Fibroblast of lung (primary cell): Measurements from ENCODE around the gene BZW2. TPM values are rescaled to one million over a fixed set of nuclear protein-coding genes. Genes with fewer than 3 reads are reported as not detected.

Experiments
- DNase-seq, 2 donors: peaks; one replicate each; pipeline versions ENCODE4 v3.0.0 to v3.0.0-alpha.2; 2010; ENCODE audit warnings: low read depth in 2 of 2
- H2AFZ ChIP-seq: 2 replicates; pipeline ENCODE4 v1.5.1; 2012; ENCODE audit warnings: low read length, control low read depth, inconsistent platforms
- H3K27ac ChIP-seq: 2 replicates; pipeline ENCODE4 v1.5.1; 2011; ENCODE audit warnings: low read length, control low read depth; ENCODE audit not compliant: insufficient read depth
- H3K27me3 ChIP-seq: 2 replicates; pipeline ENCODE4 v1.5.1; 2011; ENCODE audit warnings: mild to moderate bottlenecking, low read length; ENCODE audit not compliant: control insufficient read depth, insufficient read depth
- H3K36me3 ChIP-seq: 2 replicates; pipeline ENCODE4 v1.5.1; 2011; ENCODE audit warnings: low read length; ENCODE audit not compliant: control insufficient read depth, insufficient read depth
- H3K4me1 ChIP-seq: 2 replicates; pipeline ENCODE4 v1.5.1; 2011; ENCODE audit warnings: low read length; ENCODE audit not compliant: control insufficient read depth, insufficient read depth; ENCODE audit errors: extremely low read depth
- H3K4me2 ChIP-seq: 2 replicates; pipeline ENCODE4 v1.5.1; 2011; ENCODE audit warnings: low read length, control low read depth; ENCODE audit not compliant: insufficient read depth; ENCODE audit errors: extremely low read depth
- H3K4me3 ChIP-seq, 4 experiments: fragments of 200-600 bp in 1 of 4; sonication (generic) in 1 of 4; replicated peaks in 1 of 4; 2 replicates each; pipeline ENCODE4 v1.5.1; 2011 to 2016; ENCODE audit warnings: low read length in 4 of 4, low read depth in 3 of 4, mild to moderate bottlenecking in 3 of 4, control low read depth in 2 of 4, inconsistent platforms in 1 of 4, mixed read lengths in 1 of 4; ENCODE audit not compliant: insufficient read depth in 1 of 4; ENCODE audit errors: control extremely low read depth in 1 of 4
- H3K79me2 ChIP-seq: 2 replicates; pipeline ENCODE4 v1.5.1; 2012; ENCODE audit warnings: mild to moderate bottlenecking, low read length, inconsistent platforms; ENCODE audit not compliant: control insufficient read depth, insufficient read depth
- H3K9ac ChIP-seq: 2 replicates; pipeline ENCODE4 v1.5.1; 2011; ENCODE audit warnings: mild to moderate bottlenecking, low read length, control low read depth; ENCODE audit not compliant: insufficient read depth
- H3K9me3 ChIP-seq: 2 replicates; pipeline ENCODE4 v1.5.1; 2012; ENCODE audit warnings: low read depth, low read length; ENCODE audit not compliant: control insufficient read depth, insufficient read depth
- H4K20me1 ChIP-seq: 2 replicates; pipeline ENCODE4 v1.5.1; 2011; ENCODE audit warnings: low read length; ENCODE audit not compliant: control insufficient read depth, insufficient read depth; ENCODE audit errors: extremely low read depth
- EZH2 ChIP-seq: IDR thresholded peaks from 2 replicates; pipeline ENCODE4 v1.5.1; 2012; ENCODE audit warnings: low read length, control low read depth, mild to moderate bottlenecking; ENCODE audit errors: missing control alignments
- polyA minus RNA-seq: library from RNA; depleted of rRNA, polyadenylated mRNA; stranded (reverse); fragments of >200 nt; gene quantifications from 2 replicates; pipeline ENCODE4 v1.2.3, GENCODE V29; 2011; ENCODE audit warnings: low replicate concordance
- polyA plus RNA-seq, 2 donors: library from polyadenylated mRNA; depleted of rRNA in 1 of 2; stranded (reverse) in 1 of 2; unstranded in 1 of 2; fragments of >200 nt; gene quantifications; 2 replicates each; pipeline ENCODE4 v1.2.1, GENCODE V29; 2011 to 2012; ENCODE audit warnings: missing spikeins in 1 of 2
- total RNA-seq: library from RNA; depleted of rRNA; stranded (reverse); fragments of >200 nt; gene quantifications from 2 replicates; pipeline ENCODE4 v1.2.1, GENCODE V29; 2014
- TF ChIP-seq, protein P1 (sequence below), 2 donors: IDR thresholded peaks in 1 of 2; conservative IDR thresholded peaks in 1 of 2; 1 replicate in 1 of 2; 2 replicates in 1 of 2; pipeline ENCODE4 v1.5.1; 2011 to 2012; ENCODE audit warnings: low read length in 2 of 2, control low read depth in 1 of 2, inconsistent platforms in 1 of 2, low read depth in 1 of 2, mild to moderate bottlenecking in 1 of 2

The BZW2 gene
- 39.3 and 43.3 TPM in 2 replicates for total RNA-seq
- polyA plus RNA-seq = 88.8 and 95.5 TPM in 2 replicates
- polyA plus RNA-seq (2012) = 59.9 and 72.9 TPM in 2 replicates
- 30.0 and 40.3 TPM in 2 replicates for polyA minus RNA-seq

DNA sequence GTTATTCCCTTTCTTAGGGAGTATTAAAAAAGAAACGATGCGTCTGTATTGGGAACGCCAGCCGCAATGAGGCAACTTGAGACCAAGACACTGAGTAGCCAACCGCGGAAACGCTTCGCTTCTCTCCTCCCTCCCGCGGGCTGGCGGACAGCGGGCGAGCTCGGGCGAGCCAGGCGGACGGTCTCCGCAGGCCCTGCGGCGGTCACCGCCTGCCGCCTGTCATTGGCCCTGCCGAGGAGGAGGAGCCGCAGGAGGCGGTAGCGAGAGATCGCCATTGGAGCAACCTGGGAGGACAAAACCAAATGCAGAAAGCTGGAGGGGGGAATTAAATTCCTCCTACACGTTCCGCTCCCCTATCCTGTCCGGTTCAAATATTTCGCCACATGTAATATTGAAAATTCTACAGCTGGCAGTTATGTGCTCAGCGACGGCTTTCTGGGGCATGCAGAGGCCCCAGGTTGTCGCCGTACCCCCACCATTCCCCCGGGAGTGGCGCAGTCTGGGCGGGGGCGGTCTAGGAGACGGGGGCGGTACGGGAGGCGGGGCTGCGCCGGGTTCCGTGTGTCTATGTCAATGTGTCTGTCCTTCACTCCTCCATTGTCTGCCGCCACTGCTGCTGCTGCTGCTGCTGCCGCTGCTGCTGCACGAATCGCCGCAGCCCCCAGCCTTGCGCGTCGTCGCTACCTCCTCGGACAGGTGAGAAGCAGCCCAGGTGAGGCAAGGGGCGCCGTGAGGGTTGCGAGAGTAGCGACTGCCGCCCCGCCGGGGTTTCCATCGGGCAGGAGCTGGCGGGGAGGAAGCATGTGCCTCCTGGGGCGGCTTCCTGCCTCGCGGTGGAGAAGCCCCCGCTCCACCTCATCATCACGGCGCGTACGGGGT lies at the start of gene BZW2, which contains the start of gene ANKMY2:
TSS of gene BZW2 (plus strand) at position 589 of the 879 bp plus-strand sequence. CDS start 19,263 bp downstream, outside the sequence.
TSS of gene ANKMY2 (minus strand) at position 162 of the 879 bp plus-strand sequence. CDS start 181 bp downstream, outside the sequence.
- peak within 1 kb of the TSS; percentile 88 for H3K4me2 ChIP-seq
- peaks cover 59% of the 10 kb centered on the region for H3K79me2 ChIP-seq
- H3K36me3 ChIP-seq = no peaks in the 10 kb centered on the region
- H3K27me3 ChIP-seq = no peaks in the 10 kb centered on the region
- H3K9me3 ChIP-seq = no peaks in the 10 kb centered on the region
- no peak for TF ChIP-seq EZH2
- TF ChIP-seq, protein P1, sequence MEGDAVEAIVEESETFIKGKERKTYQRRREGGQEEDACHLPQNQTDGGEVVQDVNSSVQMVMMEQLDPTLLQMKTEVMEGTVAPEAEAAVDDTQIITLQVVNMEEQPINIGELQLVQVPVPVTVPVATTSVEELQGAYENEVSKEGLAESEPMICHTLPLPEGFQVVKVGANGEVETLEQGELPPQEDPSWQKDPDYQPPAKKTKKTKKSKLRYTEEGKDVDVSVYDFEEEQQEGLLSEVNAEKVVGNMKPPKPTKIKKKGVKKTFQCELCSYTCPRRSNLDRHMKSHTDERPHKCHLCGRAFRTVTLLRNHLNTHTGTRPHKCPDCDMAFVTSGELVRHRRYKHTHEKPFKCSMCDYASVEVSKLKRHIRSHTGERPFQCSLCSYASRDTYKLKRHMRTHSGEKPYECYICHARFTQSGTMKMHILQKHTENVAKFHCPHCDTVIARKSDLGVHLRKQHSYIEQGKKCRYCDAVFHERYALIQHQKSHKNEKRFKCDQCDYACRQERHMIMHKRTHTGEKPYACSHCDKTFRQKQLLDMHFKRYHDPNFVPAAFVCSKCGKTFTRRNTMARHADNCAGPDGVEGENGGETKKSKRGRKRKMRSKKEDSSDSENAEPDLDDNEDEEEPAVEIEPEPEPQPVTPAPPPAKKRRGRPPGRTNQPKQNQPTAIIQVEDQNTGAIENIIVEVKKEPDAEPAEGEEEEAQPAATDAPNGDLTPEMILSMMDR (conservative IDR thresholded peaks at IDR 0.05 in 1 of 2, IDR thresholded peaks at IDR 0.05 in 1 of 2; ENCODE audit: low read depth in 1 of 2, low read length in 2 of 2) = no peak
- peak; percentile 96 to 97 for DNase-seq
- H3K9ac ChIP-seq = peak within 1 kb of the TSS; percentile 86
- peak within 1 kb of the TSS; percentile 95 for H3K27ac ChIP-seq
- H2AFZ ChIP-seq = peak within 1 kb of the TSS; percentile 94
- H4K20me1 ChIP-seq = no peaks in the 10 kb centered on the region
- H3K4me1 ChIP-seq = no peaks in the 10 kb centered on the region
- peak within 1 kb of the TSS; percentile 75 to 96 (median 82) for H3K4me3 ChIP-seq

DNA sequence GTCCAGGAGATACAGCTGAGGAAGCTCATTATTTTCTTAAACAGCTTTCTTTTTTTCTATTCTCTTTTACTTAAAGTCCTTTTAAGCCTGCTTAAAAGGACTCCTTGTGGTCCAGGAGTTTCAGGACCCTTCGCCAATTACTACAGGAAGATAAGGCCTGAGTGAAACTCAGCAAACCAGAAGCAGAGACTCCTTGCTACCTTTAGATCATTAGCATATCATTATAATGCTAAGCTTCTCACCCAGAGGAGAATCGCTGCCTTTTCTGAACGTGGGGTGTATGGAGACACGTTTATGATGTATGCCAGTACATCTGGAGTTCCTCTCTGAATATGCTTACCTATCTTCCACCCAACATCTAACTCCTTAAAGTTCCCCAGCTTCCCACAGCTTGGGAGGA lies 48.0 kb upstream of the BZW2 start:
- Histone ChIP-seq H3K27ac (no peak overlapping the region), H3K4me2 (no peak overlapping the region), H2AFZ (no peak overlapping the region), H3K9me3 (no peaks in the 10 kb centered on the region), H3K9ac (no peak overlapping the region), H3K4me3 (no peak overlapping the region), H4K20me1 (no peaks in the 10 kb centered on the region), H3K27me3 (no peaks in the 10 kb centered on the region), H3K79me2 (no peaks in the 10 kb centered on the region), H3K4me1 (no peaks in the 10 kb centered on the region), H3K36me3 (no peaks in the 10 kb centered on the region)
- DNase-seq = no peak
- TF ChIP-seq EZH2 = no peak
- TF ChIP-seq, protein P1 (conservative IDR thresholded peaks at IDR 0.05 in 1 of 2, IDR thresholded peaks at IDR 0.05 in 1 of 2; ENCODE audit: low read depth in 1 of 2, low read length in 2 of 2) = no peak

DNA sequence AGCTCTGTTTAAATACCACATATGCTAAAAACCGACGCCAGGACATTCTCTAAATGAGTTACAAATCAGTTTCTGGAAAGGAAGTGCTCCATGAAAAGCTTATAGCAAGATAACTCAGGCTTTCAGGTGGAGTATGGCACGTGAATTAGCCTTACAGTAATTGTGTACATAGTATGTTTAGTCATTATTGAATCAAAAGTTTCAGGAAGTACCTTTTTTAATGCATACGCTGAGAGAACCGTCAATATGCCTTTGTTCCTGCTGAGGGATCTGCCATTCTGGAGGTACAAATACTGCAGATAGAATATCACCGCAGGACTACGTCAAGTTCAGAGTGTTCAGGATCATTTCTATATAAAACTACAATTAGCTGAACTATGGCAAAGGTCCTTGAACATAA lies 46.1 kb upstream of the BZW2 start:
- no peak for DNase-seq
- Histone ChIP-seq H3K27me3 (no peaks in the 10 kb centered on the region), H3K4me3 (no peak overlapping the region), H3K36me3 (peaks cover 6% of the 10 kb centered on the region), H2AFZ (no peak overlapping the region), H3K79me2 (no peaks in the 10 kb centered on the region), H3K27ac (no peak overlapping the region), H3K9ac (no peak overlapping the region), H3K4me2 (no peak overlapping the region), H3K9me3 (no peaks in the 10 kb centered on the region), H4K20me1 (no peaks in the 10 kb centered on the region), H3K4me1 (no peaks in the 10 kb centered on the region)
- TF ChIP-seq EZH2 = no peak
- TF ChIP-seq, protein P1 (conservative IDR thresholded peaks at IDR 0.05 in 1 of 2, IDR thresholded peaks at IDR 0.05 in 1 of 2; ENCODE audit: low read depth in 1 of 2, low read length in 2 of 2) = no peak
